A549 (cell line): ENCODE results near the gene MDC1. TPM values are rescaled to one million over a fixed set of nuclear protein-coding genes. Genes with fewer than 3 reads are reported as not detected.
"Not testable (repeated sequence)": the region's sequence is repeated elsewhere in the genome, so short reads cannot be mapped to it uniquely, and the experiment has no call there.

Experiments
- ATAC-seq, 2 experiments: fragments of 200-7000 bp in 1 of 2; fragments of >200 bp in 1 of 2; cut with Nextera tagmentation in 1 of 2; cut with Tn5 transposase in 1 of 2; 3 replicates each; pipeline versions ENCODE4 v1.8.0 to v1.9.1; 2018 to 2020; ENCODE audit warnings: mild to moderate bottlenecking in 1 of 2, moderate library complexity in 1 of 2
- CTCF ChIA-PET: fragments of 300-600 bp; sonication (Branson Sonifier 250); formaldehyde crosslinking; extraction: SDS; loops from one replicate; lab custom pipeline; 2021; ENCODE audit warnings: antibody characterized with exemption, inconsistent platforms; lab: Yijun Ruan, JAX
- POLR2A ChIA-PET: fragments of 350-600 bp; formaldehyde crosslinking; extraction: SDS; loops from one replicate; lab custom pipeline; 2021; ENCODE audit warnings: antibody characterized with exemption, inconsistent platforms; lab: Yijun Ruan, JAX
- DNase-seq, 2 experiments: peaks; one replicate each; pipeline versions ENCODE4 v3.0.0 to v3.0.0-alpha.2; 2011 to 2016; ENCODE audit warnings: low read depth in 1 of 2, low spot score in 1 of 2
- FAIRE-seq: peaks from 2 replicates; lab custom pipeline; 2011; peaks lifted over from hg19 to GRCh38; lab: Jason Lieb, UNC
- H3K27ac ChIP-seq, 2 experiments: fragments of >200 bp; sonication (Bioruptor Twin); formaldehyde crosslinking; 3 replicates each; pipeline ENCODE4 v1.5.1; 2016 to 2017
- H3K4me1 ChIP-seq: fragments of >200 bp; sonication (Bioruptor Twin); formaldehyde crosslinking; 3 replicates; pipeline ENCODE4 v1.6.1; 2016
- H3K4me2 ChIP-seq: fragments of >200 bp; sonication (Bioruptor Twin); formaldehyde crosslinking; 3 replicates; pipeline ENCODE4 v1.6.1; 2016
- H3K4me3 ChIP-seq: fragments of >200 bp; sonication (Bioruptor Twin); formaldehyde crosslinking; 3 replicates; pipeline ENCODE4 v1.5.1; 2016
- H3K9me3 ChIP-seq: fragments of >200 bp; sonication (Bioruptor Twin); formaldehyde crosslinking; 3 replicates; pipeline ENCODE4 v1.6.1; 2016
- CBX2 ChIP-seq: fragments of 200-600 bp; sonication (generic); IDR thresholded peaks from 2 replicates; pipeline ENCODE4 v1.6.1; 2016; ENCODE audit warnings: low read depth, mild to moderate bottlenecking, borderline replicate concordance
- CTCF ChIP-seq: fragments of >200 bp; sonication (Bioruptor Twin); formaldehyde crosslinking; IDR thresholded peaks from 3 replicates; pipeline ENCODE4 v1.5.1; 2016
- HOXA7 ChIP-seq: fragments of 250-450 bp; sonication (Bioruptor Pico); IDR thresholded peaks from 2 replicates; pipeline ENCODE4 v1.5.0; 2020; ENCODE audit warnings: mild to moderate bottlenecking, moderate library complexity
- JUN ChIP-seq, 2 experiments: fragments of >200 bp; sonication (Bioruptor Twin); formaldehyde crosslinking; IDR thresholded peaks; 2 replicates in 1 of 2; 3 replicates in 1 of 2; pipeline ENCODE4 v1.6.1; 2016 to 2017
- RAD21 ChIP-seq, 2 experiments: fragments of >200 bp in 1 of 2; sonication (Bioruptor Twin) in 1 of 2; formaldehyde crosslinking in 1 of 2; IDR thresholded peaks in 1 of 2; conservative IDR thresholded peaks in 1 of 2; 2 replicates in 1 of 2; 3 replicates in 1 of 2; pipeline ENCODE4 v1.6.1; 2012 to 2018; ENCODE audit warnings: inconsistent platforms in 1 of 2
- RFX5 ChIP-seq: fragments of 450-650 bp; IDR thresholded peaks from 2 replicates; pipeline ENCODE4 v1.7.1; 2014; ENCODE audit warnings: antibody characterized with exemption, mild to moderate bottlenecking, moderate library complexity
- SMC3 ChIP-seq: fragments of >200 bp; sonication (Bioruptor Twin); formaldehyde crosslinking; IDR thresholded peaks from 3 replicates; pipeline ENCODE4 v1.6.1; 2018; ENCODE audit warnings: inconsistent platforms
- WGBS: methylation state at CpG from one replicate; pipeline ENCODE4 v1.1.6; 2017; ENCODE audit errors: missing lambda C conversion rate; 5-methylcytosine and 5-hydroxymethylcytosine counted together
- polyA plus RNA-seq, 4 experiments: library from polyadenylated mRNA; depleted of rRNA in 3 of 4; stranded (reverse); fragments of >200 nt; fragmentation: RNase III in 1 of 4; extraction: RNeasy Plus Mini Kit Qiagen cat#74134 plus additional on column Dnase treatment in 1 of 4; gene quantifications; 2 replicates in 3 of 4; 3 replicates in 1 of 4; pipeline ENCODE4 v1.2.3, GENCODE V29; 2011 to 2017

Gene MDC1
- polyA plus RNA-seq, 2 of the 4 experiments (the other 2 are of a cell fraction) = 8.2 to 16.5 TPM

- not testable (repeated sequence) for FAIRE-seq
- CTCF ChIA-PET = interaction anchor here (0.6 to 18.8 kb wide), 20 partner anchors 8 to 355 kb away, joined by 3 to 539 read pairs (median 5); partner anchors contain the start of genes DDR1, DHX16 and NRM
These were observed 7.0 kb upstream of the MDC1 start for GRCh38 chr6:30723843-30724741.

GRCh38 chr6:30723159-30723842, 6.2 kb upstream of the MDC1 start:
- POLR2A ChIA-PET = interaction anchor here (0.6 to 3.5 kb wide), 3 partner anchors 10 to 44 kb away, joined by 3 to 12 read pairs (median 11); no protein-coding TSS in a partner anchor
- not testable (repeated sequence) for H3K9me3 ChIP-seq, ATAC-seq, FAIRE-seq, DNase-seq
- WGBS = 73% methylated on average over 13 of the region's 16 CpGs
- peaks cover 58% of the 10 kb centered on the region for H3K4me1 ChIP-seq
- CTCF ChIA-PET = interaction anchor here (0.6 to 18.8 kb wide), 37 partner anchors 9 to 409 kb away, joined by 3 to 539 read pairs (median 5); partner anchors contain the start of genes DDR1, DHX16, IER3 and NRM
- peak overlapping the region; percentile 98 for H3K4me3 ChIP-seq
- H3K4me2 ChIP-seq = peak overlapping the region; percentile 96
- H3K27ac ChIP-seq = peak overlapping the region in 1 of 2 experiments; percentile 100; a peak in 3 of 6 replicates
- 0 out of 5 replicates have a peak, but pooled peaks of 1 of the 2 experiments have one; percentile 32 for TF ChIP-seq JUN (IDR thresholded peaks at IDR 0.05)

More at GRCh38 chr6:30723843-30724741, 7.0 kb upstream of the MDC1 start:
- not testable (repeated sequence) for H3K4me3 ChIP-seq, ATAC-seq, H3K9me3 ChIP-seq, DNase-seq
- peaks cover 54% of the 10 kb centered on the region for H3K4me1 ChIP-seq
- peak overlapping the region in 1 of 2 experiments; percentile 10; a peak in 1 of 6 replicates for H3K27ac ChIP-seq
- POLR2A ChIA-PET = interaction anchor here (0.6 to 2.0 kb wide), 2 partner anchors 37 to 45 kb away, joined by 3 to 11 read pairs; no protein-coding TSS in a partner anchor
- peak overlapping the region; percentile 96 for H3K4me2 ChIP-seq
- WGBS = 80% methylated on average over 17 of the region's 29 CpGs

DNA sequence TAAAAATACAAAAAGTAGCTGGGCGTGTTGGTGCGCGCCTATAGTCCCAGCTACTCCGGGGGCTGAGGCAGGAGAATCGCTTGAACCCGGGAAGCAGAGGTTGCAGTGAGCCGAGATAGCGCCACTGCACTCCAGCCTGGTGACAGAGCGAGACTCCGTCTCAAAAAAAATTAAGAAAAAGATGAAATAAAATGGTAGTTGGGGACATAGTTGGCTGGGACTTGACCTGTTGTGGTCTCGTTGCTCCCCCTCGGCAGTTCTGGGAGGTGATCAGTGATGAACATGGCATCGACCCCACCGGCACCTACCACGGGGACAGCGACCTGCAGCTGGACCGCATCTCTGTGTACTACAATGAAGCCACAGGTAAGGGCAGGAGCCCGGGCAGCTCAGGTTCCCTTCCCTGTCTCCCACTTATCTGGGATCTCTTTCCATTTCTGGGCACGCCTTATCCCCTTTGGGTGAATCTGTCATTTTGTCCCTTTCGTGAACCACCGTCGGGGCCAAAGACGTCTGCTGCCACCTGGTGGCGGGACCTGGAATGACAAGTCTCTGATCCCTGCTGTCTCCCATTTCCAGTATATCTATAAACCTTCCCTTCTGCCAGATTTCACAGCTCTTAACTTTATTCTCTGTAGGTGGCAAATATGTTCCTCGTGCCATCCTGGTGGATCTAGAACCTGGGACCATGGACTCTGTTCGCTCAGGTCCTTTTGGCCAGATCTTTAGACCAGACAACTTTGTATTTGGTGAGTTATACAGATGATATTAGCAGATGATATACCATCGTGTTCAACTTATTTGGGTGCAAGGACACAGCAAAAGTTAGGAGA, 5.4 kb upstream of the MDC1 start:
- WGBS = 3% methylated on average over 26 of the region's 27 CpGs
- ChIA-PET CTCF (interaction anchor here (0.6 to 18.8 kb wide), 46 partner anchors 10 to 409 kb away, joined by 3 to 539 read pairs (median 4); partner anchors contain the start of genes DDR1, DHX16, IER3 and NRM), POLR2A (interaction anchor here (0.6 to 3.5 kb wide), 5 partner anchors 10 to 59 kb away, joined by 3 to 12 read pairs (median 5); partner anchors contain the start of gene IER3)
- DNase-seq = peak; percentile 56 to 73
- TF ChIP-seq CBX2 = no peak
- peak; percentile 79 for TF ChIP-seq CTCF
- no peak for TF ChIP-seq RFX5
- peak; percentile 73 for TF ChIP-seq SMC3
- TF ChIP-seq RAD21 (conservative IDR thresholded peaks at IDR 0.05 in 1 of 2, IDR thresholded peaks at IDR 0.05 in 1 of 2) = peak; percentile 64 to 73
- TF ChIP-seq HOXA7 (CRISPR knock-in tag) = no peak
- Histone ChIP-seq H3K27ac (peak overlapping the region; percentile 99 to 100), H3K9me3 (no peaks in the 10 kb centered on the region), H3K4me1 (peaks cover 58% of the 10 kb centered on the region), H3K4me3 (peak overlapping the region; percentile 98), H3K4me2 (peak overlapping the region; percentile 96)
- FAIRE-seq = no peak
- no peak for ATAC-seq

GRCh38 chr6:30722025-30722279, 4.9 kb upstream of the MDC1 start:
- Histone ChIP-seq H3K4me2 (peak overlapping the region; percentile 96), H3K4me1 (peaks cover 55% of the 10 kb centered on the region), H3K27ac (peak overlapping the region; percentile 99 to 100), H3K4me3 (peak overlapping the region; percentile 98)
- not testable (repeated sequence) for ATAC-seq, FAIRE-seq, H3K9me3 ChIP-seq
- ChIA-PET CTCF (interaction anchor here (0.7 to 18.8 kb wide), 38 partner anchors 10 to 368 kb away, joined by 3 to 539 read pairs (median 4); partner anchors contain the start of genes DDR1, DHX16, IER3 and NRM), POLR2A (interaction anchor here (1.2 to 3.5 kb wide), 6 partner anchors 23 to 60 kb away, joined by 3 to 12 read pairs (median 4); partner anchors contain the start of genes DHX16 and IER3)
- peak in 1 of 2 experiments; percentile 26 for DNase-seq
- 0% methylated on average over 9 of the region's 10 CpGs for WGBS
